LNCaP clone FGC (cell line): ENCODE results near the gene SSPN.

Source experiments
- DNase-seq: peaks from one replicate; pipeline ENCODE4 v3.0.0-alpha.2; 2011; ENCODE audit warnings: low read depth
- H3K4me3 ChIP-seq: 2 replicates; pipeline ENCODE4 v1.5.1; 2011; ENCODE audit warnings: mild to moderate bottlenecking, low read depth, low read length, control low read depth
- TF ChIP-seq, protein P1 (sequence below): IDR thresholded peaks from 2 replicates; pipeline ENCODE4 v1.5.1; 2012; ENCODE audit warnings: mild to moderate bottlenecking; ENCODE audit not compliant: control insufficient read depth, insufficient read depth; ENCODE audit errors: extremely low read depth

Gene SSPN

GRCh38 chr12:26298785-26299621, 103.6 kb downstream of the SSPN start:
- no peak for DNase-seq
- no peak overlapping the region for H3K4me3 ChIP-seq
- TF ChIP-seq, protein P1, sequence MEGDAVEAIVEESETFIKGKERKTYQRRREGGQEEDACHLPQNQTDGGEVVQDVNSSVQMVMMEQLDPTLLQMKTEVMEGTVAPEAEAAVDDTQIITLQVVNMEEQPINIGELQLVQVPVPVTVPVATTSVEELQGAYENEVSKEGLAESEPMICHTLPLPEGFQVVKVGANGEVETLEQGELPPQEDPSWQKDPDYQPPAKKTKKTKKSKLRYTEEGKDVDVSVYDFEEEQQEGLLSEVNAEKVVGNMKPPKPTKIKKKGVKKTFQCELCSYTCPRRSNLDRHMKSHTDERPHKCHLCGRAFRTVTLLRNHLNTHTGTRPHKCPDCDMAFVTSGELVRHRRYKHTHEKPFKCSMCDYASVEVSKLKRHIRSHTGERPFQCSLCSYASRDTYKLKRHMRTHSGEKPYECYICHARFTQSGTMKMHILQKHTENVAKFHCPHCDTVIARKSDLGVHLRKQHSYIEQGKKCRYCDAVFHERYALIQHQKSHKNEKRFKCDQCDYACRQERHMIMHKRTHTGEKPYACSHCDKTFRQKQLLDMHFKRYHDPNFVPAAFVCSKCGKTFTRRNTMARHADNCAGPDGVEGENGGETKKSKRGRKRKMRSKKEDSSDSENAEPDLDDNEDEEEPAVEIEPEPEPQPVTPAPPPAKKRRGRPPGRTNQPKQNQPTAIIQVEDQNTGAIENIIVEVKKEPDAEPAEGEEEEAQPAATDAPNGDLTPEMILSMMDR = no peak

DNA sequence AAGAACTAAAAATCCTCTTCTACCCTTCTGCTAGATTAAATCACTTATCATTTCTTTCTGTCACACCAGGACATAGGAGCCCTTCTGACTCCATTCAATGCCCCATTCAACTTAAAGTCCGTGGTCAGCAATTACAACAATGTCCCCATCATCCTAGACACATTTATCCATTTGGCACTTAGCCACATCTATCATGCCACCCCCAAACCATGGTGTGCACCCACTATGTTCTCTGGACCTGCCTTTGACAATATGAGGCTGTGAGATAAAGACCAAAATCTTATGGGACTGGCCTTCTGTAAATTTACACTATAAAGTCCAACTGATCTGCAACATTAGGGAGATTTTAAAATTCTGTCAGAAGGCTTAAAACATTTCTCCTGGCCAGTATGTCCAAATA, 104.4 kb downstream of the SSPN start:
- TF ChIP-seq, protein P1 = no peak
- no peak overlapping the region for H3K4me3 ChIP-seq
- no peak for DNase-seq
